Uterus (tissue), 2 donors: ENCODE data around the gene MCCC2.

Source experiments
- POLR2A ChIP-seq, 2 donors: fragments of 450-650 bp; IDR thresholded peaks; one replicate each; pipeline ENCODE4 v1.6.1; 2016; ENCODE audit warnings: antibody characterized with exemption in 2 of 2, mild to moderate bottlenecking in 1 of 2, moderate library complexity in 1 of 2
- TF ChIP-seq, protein P1 (sequence below), 4 experiments: fragments of 200-600 bp in 2 of 4; fragments of 450-650 bp in 2 of 4; sonication (generic) in 2 of 4; IDR thresholded peaks; one replicate each; pipeline ENCODE4 v1.5.1; 2016 to 2019; ENCODE audit warnings: antibody characterized with exemption in 4 of 4, mild to moderate bottlenecking in 2 of 4, moderate library complexity in 1 of 4

DNA sequence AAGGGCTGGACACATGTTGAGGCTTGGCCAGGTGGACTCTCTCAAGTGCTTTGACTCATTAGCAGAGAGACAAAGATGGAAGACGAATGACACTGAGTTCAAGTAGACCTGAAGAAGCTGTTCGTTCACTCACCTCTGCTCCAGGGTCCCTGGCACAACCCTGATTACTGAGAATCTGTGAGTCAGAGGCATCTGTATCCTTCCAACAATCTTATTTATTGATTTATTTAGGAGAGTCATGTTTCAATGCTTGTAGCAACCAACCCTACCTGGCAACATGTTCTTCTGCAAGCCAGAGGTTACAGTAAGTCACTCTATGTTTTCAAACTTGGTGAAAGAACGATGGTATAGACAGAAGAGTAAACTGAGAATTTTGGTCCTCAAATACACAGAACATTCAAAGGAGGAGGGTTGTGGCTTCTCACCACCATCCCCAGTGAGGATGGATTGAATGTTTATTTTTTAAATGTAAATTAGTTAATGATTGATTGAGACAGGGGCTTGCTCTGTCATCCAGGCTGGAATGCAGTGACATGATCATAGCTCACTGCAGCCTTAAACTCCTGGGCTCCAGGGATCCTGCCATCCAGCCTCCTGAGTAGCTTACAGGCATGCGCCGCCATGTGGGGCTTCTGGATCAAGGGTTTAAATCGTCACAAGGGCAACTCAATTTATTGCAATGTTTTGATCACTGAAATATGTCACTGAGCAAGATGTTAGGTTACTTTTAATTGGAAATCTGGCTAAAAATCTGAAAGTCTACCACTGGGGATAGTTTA, 76.2 kb downstream of the MCCC2 start:
- TF ChIP-seq, protein P1, sequence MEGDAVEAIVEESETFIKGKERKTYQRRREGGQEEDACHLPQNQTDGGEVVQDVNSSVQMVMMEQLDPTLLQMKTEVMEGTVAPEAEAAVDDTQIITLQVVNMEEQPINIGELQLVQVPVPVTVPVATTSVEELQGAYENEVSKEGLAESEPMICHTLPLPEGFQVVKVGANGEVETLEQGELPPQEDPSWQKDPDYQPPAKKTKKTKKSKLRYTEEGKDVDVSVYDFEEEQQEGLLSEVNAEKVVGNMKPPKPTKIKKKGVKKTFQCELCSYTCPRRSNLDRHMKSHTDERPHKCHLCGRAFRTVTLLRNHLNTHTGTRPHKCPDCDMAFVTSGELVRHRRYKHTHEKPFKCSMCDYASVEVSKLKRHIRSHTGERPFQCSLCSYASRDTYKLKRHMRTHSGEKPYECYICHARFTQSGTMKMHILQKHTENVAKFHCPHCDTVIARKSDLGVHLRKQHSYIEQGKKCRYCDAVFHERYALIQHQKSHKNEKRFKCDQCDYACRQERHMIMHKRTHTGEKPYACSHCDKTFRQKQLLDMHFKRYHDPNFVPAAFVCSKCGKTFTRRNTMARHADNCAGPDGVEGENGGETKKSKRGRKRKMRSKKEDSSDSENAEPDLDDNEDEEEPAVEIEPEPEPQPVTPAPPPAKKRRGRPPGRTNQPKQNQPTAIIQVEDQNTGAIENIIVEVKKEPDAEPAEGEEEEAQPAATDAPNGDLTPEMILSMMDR (IDR thresholded peaks at IDR 0.05): no peak
- TF ChIP-seq POLR2A (IDR thresholded peaks at IDR 0.05): no peak
